SU-DHL-6 (cell line): ENCODE results near the gene NPM1.
A peak's percentile ranks its signal among the peaks of the same experiment; 100 is the strongest.

Experiments
- H2AFZ ChIP-seq: fragments of 200-600 bp; sonication (generic); 2 replicates; pipeline ENCODE4 v1.6.1; 2014; ENCODE audit warnings: low read depth, mild to moderate bottlenecking, moderate library complexity, mixed read lengths, antibody characterized with exemption, low read length; ENCODE audit not compliant: severe bottlenecking
- H3F3A ChIP-seq: fragments of 200-600 bp; shearing (Covaris generic); 2 replicates; pipeline ENCODE4 v1.6.0; 2016; ENCODE audit warnings: antibody characterized with exemption, mild to moderate bottlenecking; ENCODE audit not compliant: insufficient read depth
- H3K27ac ChIP-seq: fragments of 200-600 bp; sonication (generic); 2 replicates; pipeline ENCODE4 v1.5.1; 2016; ENCODE audit warnings: low read depth, mild to moderate bottlenecking, low read length, moderate library complexity, mixed read lengths
- H3K27me3 ChIP-seq: fragments of 200-600 bp; sonication (generic), shearing (Covaris generic); 2 replicates; pipeline ENCODE4 v1.6.0; 2014; ENCODE audit warnings: mild to moderate bottlenecking, low read length
- H3K36me3 ChIP-seq: fragments of 200-600 bp; sonication (generic); 2 replicates; pipeline ENCODE4 v1.6.1; 2014; ENCODE audit warnings: mild to moderate bottlenecking, low read length, mixed read lengths
- H3K4me2 ChIP-seq: fragments of 300-600, 200-600 bp; shearing (Covaris generic), sonication (generic); 2 replicates; pipeline ENCODE4 v1.6.0; 2014; ENCODE audit warnings: low read length, low read depth, mild to moderate bottlenecking; ENCODE audit not compliant: poor library complexity, severe bottlenecking
- H3K4me3 ChIP-seq: fragments of 200-600 bp; sonication (generic); 2 replicates; pipeline ENCODE4 v1.5.1; 2014; ENCODE audit warnings: antibody characterized with exemption, low read length, mild to moderate bottlenecking, mixed read lengths; ENCODE audit not compliant: insufficient read depth, poor library complexity, severe bottlenecking
- H3K79me2 ChIP-seq: fragments of 200-600 bp; sonication (generic); 2 replicates; pipeline ENCODE4 v1.6.1; 2014; ENCODE audit warnings: mild to moderate bottlenecking, low read length, moderate library complexity; ENCODE audit not compliant: insufficient read depth
- H3K9ac ChIP-seq: fragments of 200-600 bp; sonication (generic); 2 replicates; pipeline ENCODE4 v1.7.0; 2014; ENCODE audit warnings: mild to moderate bottlenecking, low read length
- H3K9me2 ChIP-seq: fragments of 200-600 bp; sonication (generic); replicated peaks from 2 replicates; pipeline ENCODE4 v1.6.1; 2014; ENCODE audit warnings: low read length; ENCODE audit not compliant: insufficient read depth
- H3K9me3 ChIP-seq: fragments of 200-600 bp; sonication (generic); 2 replicates; pipeline ENCODE4 v1.6.1; 2014; ENCODE audit warnings: low read length, mixed read lengths; ENCODE audit not compliant: insufficient read depth
- H4K20me1 ChIP-seq: fragments of 200-600 bp; sonication (generic); 2 replicates; pipeline ENCODE4 v1.6.1; 2014; ENCODE audit warnings: low read depth, mild to moderate bottlenecking, antibody characterized with exemption, low read length, moderate library complexity, mixed read lengths
- CTCF ChIP-seq: fragments of 200-600 bp; sonication (generic); IDR thresholded peaks from one replicate; pipeline ENCODE4 v1.5.1; 2017; ENCODE audit warnings: antibody characterized with exemption, mild to moderate bottlenecking, low read length, moderate library complexity; ENCODE audit not compliant: insufficient read depth, poor library complexity, severe bottlenecking
- EZH2phosphoT487 ChIP-seq: fragments of 200-600 bp; sonication (generic), shearing (Covaris generic); conservative IDR thresholded peaks from 2 replicates; pipeline ENCODE4 v1.6.1; 2018; ENCODE audit warnings: mild to moderate bottlenecking, antibody characterized with exemption, low read length, moderate library complexity, mixed read lengths

The NPM1 gene

DNA sequence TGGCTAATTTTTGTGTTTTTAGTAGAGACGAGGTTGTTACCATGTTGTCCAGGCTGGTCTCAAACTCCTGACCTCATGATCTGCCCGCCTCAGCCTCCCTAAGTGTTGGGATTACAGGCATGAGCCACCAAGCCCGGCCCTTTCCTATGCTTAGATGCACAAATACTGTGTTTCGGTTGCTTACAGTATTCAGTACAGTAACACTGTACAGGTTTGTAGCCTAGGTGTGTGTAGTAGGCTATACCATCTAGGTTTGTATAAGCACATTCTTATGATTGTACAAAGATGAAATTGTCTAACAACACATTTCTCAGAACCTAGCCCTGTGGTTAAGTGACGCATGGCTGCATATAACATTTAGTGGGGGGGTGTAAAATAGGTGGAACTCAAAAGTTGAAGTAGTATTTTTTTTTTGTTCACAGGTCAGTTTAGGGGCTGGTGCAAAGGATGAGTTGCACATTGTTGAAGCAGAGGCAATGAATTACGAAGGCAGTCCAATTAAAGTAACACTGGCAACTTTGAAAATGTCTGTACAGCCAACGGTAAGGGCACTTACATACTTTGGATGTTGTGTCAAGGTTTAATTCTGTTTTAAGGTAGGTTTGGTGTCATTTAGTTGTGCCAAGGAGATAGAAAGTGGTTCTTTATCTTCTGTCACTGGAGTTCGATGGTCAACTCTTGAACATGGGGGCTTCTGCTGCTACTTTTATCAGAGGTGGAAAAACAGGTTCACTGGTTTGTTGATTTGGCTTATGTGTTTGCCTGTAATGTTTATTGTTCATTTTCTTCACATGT lies 3.4 kb downstream of the NPM1 start:
- Histone ChIP-seq H3K27ac (no peak overlapping the region), H3K4me2 (peak overlapping the region; percentile 81), H4K20me1 (peaks cover 72% of the 10 kb centered on the region), H3K4me3 (peak overlapping the region; percentile 63), H3K36me3 (peaks cover 57% of the 10 kb centered on the region), H3K9me3 (no peaks in the 10 kb centered on the region), H3K9me2 (no peaks in the 10 kb centered on the region), H2AFZ (no peak overlapping the region), H3K79me2 (peaks cover 84% of the 10 kb centered on the region), H3F3A (peaks cover 33% of the 10 kb centered on the region; the same call in 1 of the 2 replicates), H3K27me3 (no peaks in the 10 kb centered on the region), H3K9ac (peak overlapping the region; percentile 84)
- TF ChIP-seq CTCF, result no peak
- no peak for TF ChIP-seq EZH2phosphoT487

- peaks cover 33% of the 10 kb centered on the region; the same call in 1 of the 2 replicates for H3F3A ChIP-seq
- peaks cover 81% of the 10 kb centered on the region for H4K20me1 ChIP-seq
- H3K9me3 ChIP-seq, result no peaks in the 10 kb centered on the region
- H3K27ac ChIP-seq, result no peak overlapping the region
- peaks cover 65% of the 10 kb centered on the region for H3K36me3 ChIP-seq
- no peak overlapping the region for H3K4me3 ChIP-seq
- no peaks in the 10 kb centered on the region for H3K9me2 ChIP-seq
- no peak for TF ChIP-seq CTCF
- TF ChIP-seq EZH2phosphoT487, result no peak
- H3K79me2 ChIP-seq, result peaks cover 94% of the 10 kb centered on the region
- no peak overlapping the region for H2AFZ ChIP-seq
- no peak overlapping the region for H3K9ac ChIP-seq
- peak overlapping the region; percentile 11 for H3K4me2 ChIP-seq
- H3K27me3 ChIP-seq, result no peaks in the 10 kb centered on the region
Measured at GRCh38 chr5:171391996-171392577, 4.4 kb downstream of the NPM1 start.

GRCh38 chr5:171392585-171393159 lies 5.0 kb downstream of the NPM1 start:
- no peak overlapping the region for H3K9ac ChIP-seq
- H3K27ac ChIP-seq, result no peak overlapping the region
- no peaks in the 10 kb centered on the region for H3K9me3 ChIP-seq
- peaks cover 69% of the 10 kb centered on the region for H3K36me3 ChIP-seq
- H3K9me2 ChIP-seq, result no peaks in the 10 kb centered on the region
- peaks cover 100% of the 10 kb centered on the region for H3K79me2 ChIP-seq
- no peak for TF ChIP-seq CTCF
- TF ChIP-seq EZH2phosphoT487, result no peak
- no peak overlapping the region for H3K4me3 ChIP-seq
- H2AFZ ChIP-seq, result no peak overlapping the region
- peak overlapping the region; percentile 11 for H3K4me2 ChIP-seq
- peaks cover 33% of the 10 kb centered on the region; the same call in 1 of the 2 replicates for H3F3A ChIP-seq
- H4K20me1 ChIP-seq, result peaks cover 87% of the 10 kb centered on the region
- no peaks in the 10 kb centered on the region for H3K27me3 ChIP-seq
